A549 (cell line): ENCODE results near the gene ROBO1. TPM values are rescaled to one million over a fixed set of nuclear protein-coding genes. Genes with fewer than 3 reads are reported as not detected.

Source experiments
- ATAC-seq, 2 experiments: fragments of 200-7000 bp in 1 of 2; fragments of >200 bp in 1 of 2; cut with Nextera tagmentation in 1 of 2; cut with Tn5 transposase in 1 of 2; 3 replicates each; pipeline versions ENCODE4 v1.8.0 to v1.9.1; 2018 to 2020; ENCODE audit warnings: mild to moderate bottlenecking in 1 of 2, moderate library complexity in 1 of 2
- CTCF ChIA-PET: fragments of 300-600 bp; sonication (Branson Sonifier 250); formaldehyde crosslinking; extraction: SDS; loops from one replicate; lab custom pipeline; 2021; ENCODE audit warnings: antibody characterized with exemption, inconsistent platforms; lab: Yijun Ruan, JAX
- POLR2A ChIA-PET: fragments of 350-600 bp; formaldehyde crosslinking; extraction: SDS; loops from one replicate; lab custom pipeline; 2021; ENCODE audit warnings: antibody characterized with exemption, inconsistent platforms; lab: Yijun Ruan, JAX
- DNase-seq, 2 experiments: peaks; one replicate each; pipeline versions ENCODE4 v3.0.0 to v3.0.0-alpha.2; 2011 to 2016; ENCODE audit warnings: low read depth in 1 of 2, low spot score in 1 of 2
- FAIRE-seq: peaks from 2 replicates; lab custom pipeline; 2011; peaks lifted over from hg19 to GRCh38; lab: Jason Lieb, UNC
- H3K27ac ChIP-seq, 2 experiments: fragments of >200 bp; sonication (Bioruptor Twin); formaldehyde crosslinking; 3 replicates each; pipeline ENCODE4 v1.5.1; 2016 to 2017
- H3K4me1 ChIP-seq: fragments of >200 bp; sonication (Bioruptor Twin); formaldehyde crosslinking; 3 replicates; pipeline ENCODE4 v1.6.1; 2016
- H3K4me2 ChIP-seq: fragments of >200 bp; sonication (Bioruptor Twin); formaldehyde crosslinking; 3 replicates; pipeline ENCODE4 v1.6.1; 2016
- H3K4me3 ChIP-seq: fragments of >200 bp; sonication (Bioruptor Twin); formaldehyde crosslinking; 3 replicates; pipeline ENCODE4 v1.5.1; 2016
- H3K9me3 ChIP-seq: fragments of >200 bp; sonication (Bioruptor Twin); formaldehyde crosslinking; 3 replicates; pipeline ENCODE4 v1.6.1; 2016
- CBX2 ChIP-seq: fragments of 200-600 bp; sonication (generic); IDR thresholded peaks from 2 replicates; pipeline ENCODE4 v1.6.1; 2016; ENCODE audit warnings: low read depth, mild to moderate bottlenecking, borderline replicate concordance
- CBX8 ChIP-seq: fragments of 200-600 bp; sonication (generic); IDR thresholded peaks from 2 replicates; pipeline ENCODE4 v1.6.1; 2016
- CHD2 ChIP-seq: fragments of 150-350 bp; IDR thresholded peaks from 2 replicates; pipeline ENCODE4 v1.6.1; 2014; ENCODE audit warnings: low read length; ENCODE audit not compliant: partially characterized antibody
- CHD4 ChIP-seq: fragments of 200-600 bp; sonication (generic); IDR thresholded peaks from 2 replicates; pipeline ENCODE4 v1.6.1; 2016; ENCODE audit warnings: antibody characterized with exemption, mild to moderate bottlenecking, borderline replicate concordance
- FOSL2 ChIP-seq, 2 experiments: fragments of 450-650 bp in 1 of 2; fragments of >200 bp in 1 of 2; sonication (Bioruptor Twin) in 1 of 2; formaldehyde crosslinking; IDR thresholded peaks; 2 replicates each; pipeline versions ENCODE4 v1.5.0 to v1.6.1; 2016 to 2020; ENCODE audit warnings: mild to moderate bottlenecking in 1 of 2, moderate library complexity in 1 of 2
- FOXS1 ChIP-seq: fragments of 250-450 bp; sonication (Bioruptor Pico); IDR thresholded peaks from 2 replicates; pipeline ENCODE4 v1.5.0; 2020; ENCODE audit warnings: mild to moderate bottlenecking, moderate library complexity
- GATA3 ChIP-seq: IDR thresholded peaks from 2 replicates; pipeline ENCODE4 v1.6.1; 2012; ENCODE audit warnings: borderline replicate concordance
- MAFK ChIP-seq: fragments of 450-650 bp; IDR thresholded peaks from 2 replicates; pipeline ENCODE4 v1.6.1; 2014; ENCODE audit not compliant: partially characterized antibody
- MYC ChIP-seq: IDR thresholded peaks from 2 replicates; pipeline ENCODE4 v1.6.1; 2012; ENCODE audit warnings: mild to moderate bottlenecking, inconsistent platforms, low read length, improper control_type of control experiment, borderline replicate concordance
- NFE2L2 ChIP-seq: fragments of 150-350 bp; conservative IDR thresholded peaks from 2 replicates; pipeline ENCODE4 v1.6.1; 2014; ENCODE audit warnings: low read length
- PBX3 ChIP-seq: IDR thresholded peaks from 2 replicates; pipeline ENCODE4 v1.6.1; 2012
- POLR2A ChIP-seq: IDR thresholded peaks from 2 replicates; pipeline ENCODE4 v1.6.1; 2012; ENCODE audit warnings: mild to moderate bottlenecking, low read length
- RNF2 ChIP-seq: fragments of 200-600 bp; sonication (generic); IDR thresholded peaks from 2 replicates; pipeline ENCODE4 v1.6.1; 2016; ENCODE audit warnings: low read depth, mild to moderate bottlenecking, antibody characterized with exemption, moderate library complexity, borderline replicate concordance
- TFCP2L1 ChIP-seq: fragments of 250-450 bp; sonication (Bioruptor Pico); IDR thresholded peaks from 2 replicates; pipeline ENCODE4 v1.5.0; 2021; ENCODE audit warnings: mild to moderate bottlenecking
- TP53 ChIP-seq: fragments of 250-450 bp; sonication (Bioruptor Pico); IDR thresholded peaks from 2 replicates; pipeline ENCODE4 v1.5.0; 2021; ENCODE audit warnings: mild to moderate bottlenecking, moderate library complexity
- ZC3H11A ChIP-seq: fragments of 450-650 bp; IDR thresholded peaks from 2 replicates; pipeline ENCODE4 v1.6.1; 2014; ENCODE audit warnings: antibody characterized with exemption, mild to moderate bottlenecking
- WGBS: methylation state at CpG from one replicate; pipeline ENCODE4 v1.1.6; 2017; ENCODE audit errors: missing lambda C conversion rate; 5-methylcytosine and 5-hydroxymethylcytosine counted together
- polyA plus RNA-seq, 4 experiments: library from polyadenylated mRNA; depleted of rRNA in 3 of 4; stranded (reverse); fragments of >200 nt; fragmentation: RNase III in 1 of 4; extraction: RNeasy Plus Mini Kit Qiagen cat#74134 plus additional on column Dnase treatment in 1 of 4; gene quantifications; 2 replicates in 3 of 4; 3 replicates in 1 of 4; pipeline ENCODE4 v1.2.3, GENCODE V29; 2011 to 2017
- TF ChIP-seq, protein P1 (sequence below): fragments of 250-450 bp; sonication (Bioruptor Pico); IDR thresholded peaks from 2 replicates; pipeline ENCODE4 v1.5.0; 2020; ENCODE audit warnings: low read depth, mild to moderate bottlenecking, moderate library complexity
- TF ChIP-seq, protein P2 (sequence below): fragments of 450-650 bp; IDR thresholded peaks from 2 replicates; pipeline ENCODE4 v1.6.1; 2014; ENCODE audit warnings: antibody characterized with exemption
- TF ChIP-seq, protein P3 (sequence below): IDR thresholded peaks from 2 replicates; pipeline ENCODE4 v1.6.1; 2012; ENCODE audit warnings: low read depth, borderline replicate concordance
- TF ChIP-seq, protein P4 (sequence below): fragments of 200-600 bp; sonication (generic); IDR thresholded peaks from 2 replicates; pipeline ENCODE4 v1.6.1; 2016; ENCODE audit warnings: antibody characterized with exemption, mild to moderate bottlenecking, moderate library complexity
- TF ChIP-seq, protein P5 (sequence below): IDR thresholded peaks from 2 replicates; pipeline ENCODE4 v1.6.1; 2012

ROBO1 gene
- polyA plus RNA-seq, 2 of the 4 experiments (the other 2 are of a cell fraction): 25.3 to 35.6 TPM

DNA sequence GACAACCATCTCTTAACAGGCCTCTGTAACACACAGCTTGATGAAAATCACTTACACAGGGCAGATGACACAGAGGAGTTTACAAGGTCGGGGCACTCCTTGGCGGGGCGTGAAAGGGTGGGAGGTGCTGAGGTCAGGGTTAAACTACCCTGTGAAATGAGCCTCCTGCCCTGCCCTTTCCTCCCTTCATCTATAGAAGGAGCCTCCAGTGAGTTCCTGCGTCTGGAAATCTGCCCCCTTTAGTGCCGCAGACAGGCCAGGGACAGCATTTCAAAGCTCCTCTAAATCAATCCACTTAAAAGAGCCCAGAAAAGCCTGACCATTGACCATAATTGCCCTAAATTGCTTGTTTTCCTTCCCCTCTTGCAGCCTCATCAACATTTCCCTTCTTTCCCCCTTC is 1.9 kb downstream of the ROBO1 start:
- FAIRE-seq: no peak
- 55% methylated on average over 5 of the region's 5 CpGs for WGBS
- ChIA-PET POLR2A (no interaction called here), CTCF (no interaction called here)
- no peak for DNase-seq
- Histone ChIP-seq H3K9me3 (no peaks in the 10 kb centered on the region), H3K4me2 (no peak overlapping the region), H3K4me3 (no peak overlapping the region), H3K4me1 (no peaks in the 10 kb centered on the region), H3K27ac (no peak overlapping the region)
- no peak for ATAC-seq
- no peak for TF ChIP-seq PBX3
- TF ChIP-seq GATA3: no peak
- no peak for TF ChIP-seq CBX8
- TF ChIP-seq MYC: no peak
- no peak for TF ChIP-seq RNF2
- TF ChIP-seq FOXS1 (CRISPR knock-in tag): no peak
- no peak for TF ChIP-seq ZC3H11A
- TF ChIP-seq POLR2A: no peak
- TF ChIP-seq TFCP2L1 (CRISPR knock-in tag): no peak
- no peak for TF ChIP-seq CBX2
- TF ChIP-seq, protein P1, sequence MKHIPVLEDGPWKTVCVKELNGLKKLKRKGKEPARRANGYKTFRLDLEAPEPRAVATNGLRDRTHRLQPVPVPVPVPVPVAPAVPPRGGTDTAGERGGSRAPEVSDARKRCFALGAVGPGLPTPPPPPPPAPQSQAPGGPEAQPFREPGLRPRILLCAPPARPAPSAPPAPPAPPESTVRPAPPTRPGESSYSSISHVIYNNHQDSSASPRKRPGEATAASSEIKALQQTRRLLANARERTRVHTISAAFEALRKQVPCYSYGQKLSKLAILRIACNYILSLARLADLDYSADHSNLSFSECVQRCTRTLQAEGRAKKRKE (CRISPR knock-in tag): no peak
- TF ChIP-seq NFE2L2: no peak
- no peak for TF ChIP-seq CHD2
- TF ChIP-seq, protein P2, sequence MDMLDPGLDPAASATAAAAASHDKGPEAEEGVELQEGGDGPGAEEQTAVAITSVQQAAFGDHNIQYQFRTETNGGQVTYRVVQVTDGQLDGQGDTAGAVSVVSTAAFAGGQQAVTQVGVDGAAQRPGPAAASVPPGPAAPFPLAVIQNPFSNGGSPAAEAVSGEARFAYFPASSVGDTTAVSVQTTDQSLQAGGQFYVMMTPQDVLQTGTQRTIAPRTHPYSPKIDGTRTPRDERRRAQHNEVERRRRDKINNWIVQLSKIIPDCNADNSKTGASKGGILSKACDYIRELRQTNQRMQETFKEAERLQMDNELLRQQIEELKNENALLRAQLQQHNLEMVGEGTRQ: no peak

GRCh38 chr3:79761441-79761840 is 6.4 kb downstream of the ROBO1 start:
- ATAC-seq: no peak
- CTCF ChIA-PET: no interaction called here

More at GRCh38 chr3:79761441-79761840, 6.4 kb downstream of the ROBO1 start:
- POLR2A ChIA-PET: no interaction called here
- H3K9me3 ChIP-seq: no peaks in the 10 kb centered on the region
- no peak overlapping the region for H3K4me3 ChIP-seq
- no peaks in the 10 kb centered on the region for H3K4me1 ChIP-seq
- FAIRE-seq (no peak), DNase-seq (no peak)
- no peak overlapping the region for H3K27ac ChIP-seq
- no peak overlapping the region for H3K4me2 ChIP-seq
- TF ChIP-seq MYC (no peak), MAFK (no peak), PBX3 (no peak), CHD2 (no peak), NFE2L2 (no peak), CHD4 (no peak), FOSL2 (IDR thresholded peaks at IDR 0.05) (no peak), FOSL2 (CRISPR knock-in tag; IDR thresholded peaks at IDR 0.05) (no peak), RNF2 (no peak), TP53 (CRISPR knock-in tag) (no peak)
- TF ChIP-seq, protein P3, sequence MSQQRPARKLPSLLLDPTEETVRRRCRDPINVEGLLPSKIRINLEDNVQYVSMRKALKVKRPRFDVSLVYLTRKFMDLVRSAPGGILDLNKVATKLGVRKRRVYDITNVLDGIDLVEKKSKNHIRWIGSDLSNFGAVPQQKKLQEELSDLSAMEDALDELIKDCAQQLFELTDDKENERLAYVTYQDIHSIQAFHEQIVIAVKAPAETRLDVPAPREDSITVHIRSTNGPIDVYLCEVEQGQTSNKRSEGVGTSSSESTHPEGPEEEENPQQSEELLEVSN: no peak
- TF ChIP-seq, protein P4, sequence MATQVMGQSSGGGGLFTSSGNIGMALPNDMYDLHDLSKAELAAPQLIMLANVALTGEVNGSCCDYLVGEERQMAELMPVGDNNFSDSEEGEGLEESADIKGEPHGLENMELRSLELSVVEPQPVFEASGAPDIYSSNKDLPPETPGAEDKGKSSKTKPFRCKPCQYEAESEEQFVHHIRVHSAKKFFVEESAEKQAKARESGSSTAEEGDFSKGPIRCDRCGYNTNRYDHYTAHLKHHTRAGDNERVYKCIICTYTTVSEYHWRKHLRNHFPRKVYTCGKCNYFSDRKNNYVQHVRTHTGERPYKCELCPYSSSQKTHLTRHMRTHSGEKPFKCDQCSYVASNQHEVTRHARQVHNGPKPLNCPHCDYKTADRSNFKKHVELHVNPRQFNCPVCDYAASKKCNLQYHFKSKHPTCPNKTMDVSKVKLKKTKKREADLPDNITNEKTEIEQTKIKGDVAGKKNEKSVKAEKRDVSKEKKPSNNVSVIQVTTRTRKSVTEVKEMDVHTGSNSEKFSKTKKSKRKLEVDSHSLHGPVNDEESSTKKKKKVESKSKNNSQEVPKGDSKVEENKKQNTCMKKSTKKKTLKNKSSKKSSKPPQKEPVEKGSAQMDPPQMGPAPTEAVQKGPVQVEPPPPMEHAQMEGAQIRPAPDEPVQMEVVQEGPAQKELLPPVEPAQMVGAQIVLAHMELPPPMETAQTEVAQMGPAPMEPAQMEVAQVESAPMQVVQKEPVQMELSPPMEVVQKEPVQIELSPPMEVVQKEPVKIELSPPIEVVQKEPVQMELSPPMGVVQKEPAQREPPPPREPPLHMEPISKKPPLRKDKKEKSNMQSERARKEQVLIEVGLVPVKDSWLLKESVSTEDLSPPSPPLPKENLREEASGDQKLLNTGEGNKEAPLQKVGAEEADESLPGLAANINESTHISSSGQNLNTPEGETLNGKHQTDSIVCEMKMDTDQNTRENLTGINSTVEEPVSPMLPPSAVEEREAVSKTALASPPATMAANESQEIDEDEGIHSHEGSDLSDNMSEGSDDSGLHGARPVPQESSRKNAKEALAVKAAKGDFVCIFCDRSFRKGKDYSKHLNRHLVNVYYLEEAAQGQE: no peak
- TF ChIP-seq, protein P1 (CRISPR knock-in tag): no peak
- TF ChIP-seq, protein P5, sequence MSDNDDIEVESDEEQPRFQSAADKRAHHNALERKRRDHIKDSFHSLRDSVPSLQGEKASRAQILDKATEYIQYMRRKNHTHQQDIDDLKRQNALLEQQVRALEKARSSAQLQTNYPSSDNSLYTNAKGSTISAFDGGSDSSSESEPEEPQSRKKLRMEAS: no peak
- 33% methylated on average over 1 of the region's 1 CpG for WGBS
